ENCODE measurements around the gene RAX.

Gene RAX

GRCh38 chr18:59268127-59268720, 5.0 kb downstream of the RAX start:
- TF ChIP-seq ZFX (IDR thresholded peaks at IDR 0.05; ENCODE audit: borderline replicate concordance) (no peak), CTCF (IDR thresholded peaks at IDR 0.05) (no peak)
- H3K27ac ChIP-seq, result no peak overlapping the region

- H3K27ac ChIP-seq, result no peak overlapping the region
- TF ChIP-seq ZFX (IDR thresholded peaks at IDR 0.05; ENCODE audit: borderline replicate concordance), result no peak
- TF ChIP-seq CTCF (IDR thresholded peaks at IDR 0.05), result no peak
These were observed 5.6 kb downstream of the RAX start for GRCh38 chr18:59267503-59268126.

- no peak overlapping the region for H3K27ac ChIP-seq
- TF ChIP-seq ZFX (IDR thresholded peaks at IDR 0.05; ENCODE audit: borderline replicate concordance) (no peak), CTCF (IDR thresholded peaks at IDR 0.05) (no peak)
These were observed 6.3 kb downstream of the RAX start for GRCh38 chr18:59266886-59267502.

GRCh38 chr18:59266459-59266858, 6.8 kb downstream of the RAX start:
- no peak overlapping the region for H3K27ac ChIP-seq
- TF ChIP-seq ZFX (IDR thresholded peaks at IDR 0.05; ENCODE audit: borderline replicate concordance), result no peak
- TF ChIP-seq CTCF (IDR thresholded peaks at IDR 0.05), result no peak

GRCh38 chr18:59265974-59266369, 7.3 kb downstream of the RAX start:
- H3K27ac ChIP-seq, result no peak overlapping the region
- TF ChIP-seq ZFX (IDR thresholded peaks at IDR 0.05; ENCODE audit: borderline replicate concordance) (no peak), CTCF (IDR thresholded peaks at IDR 0.05) (no peak)

GRCh38 chr18:59265246-59265973, 7.8 kb downstream of the RAX start:
- no peak for TF ChIP-seq ZFX (IDR thresholded peaks at IDR 0.05; ENCODE audit: borderline replicate concordance)
- TF ChIP-seq CTCF (IDR thresholded peaks at IDR 0.05), result no peak

More at GRCh38 chr18:59265246-59265973, 7.8 kb downstream of the RAX start:
- H3K27ac ChIP-seq, result no peak overlapping the region
